Measurements from ENCODE around the gene NFE2.

Gene NFE2

GRCh38 chr12:54262403-54262925 is 38.4 kb downstream of the NFE2 start:
- TF ChIP-seq MAX (IDR thresholded peaks at IDR 0.05; ENCODE audit: low read depth, low read length): no peak
- TF ChIP-seq CTCF (IDR thresholded peaks at IDR 0.05; ENCODE audit: low read depth, low read length): no peak
- no peak for TF ChIP-seq POLR2A (IDR thresholded peaks at IDR 0.05; ENCODE audit: extremely low read depth, insufficient read length)
- no peak for TF ChIP-seq MYC (IDR thresholded peaks at IDR 0.05; ENCODE audit: low read depth, low read length)
- peak; percentile 58 for DNase-seq (ENCODE audit: low read depth)
- no peak overlapping the region for H3K4me3 ChIP-seq (ENCODE audit: low read depth, low read length)

- no peak for TF ChIP-seq MAX (IDR thresholded peaks at IDR 0.05; ENCODE audit: low read depth, low read length)
- TF ChIP-seq CTCF (IDR thresholded peaks at IDR 0.05; ENCODE audit: low read depth, low read length): no peak
- no peak for TF ChIP-seq POLR2A (IDR thresholded peaks at IDR 0.05; ENCODE audit: extremely low read depth, insufficient read length)
- no peak for TF ChIP-seq MYC (IDR thresholded peaks at IDR 0.05; ENCODE audit: low read depth, low read length)
These were observed 38.9 kb downstream of the NFE2 start for GRCh38 chr12:54261815-54262402.

GRCh38 chr12:54259194-54260011 is 41.4 kb downstream of the NFE2 start:
- no peak overlapping the region for H3K4me3 ChIP-seq (ENCODE audit: low read depth, low read length)
- TF ChIP-seq CTCF (IDR thresholded peaks at IDR 0.05; ENCODE audit: low read depth, low read length) (no peak), MAX (IDR thresholded peaks at IDR 0.05; ENCODE audit: low read depth, low read length) (no peak), MYC (IDR thresholded peaks at IDR 0.05; ENCODE audit: low read depth, low read length) (no peak), POLR2A (IDR thresholded peaks at IDR 0.05; ENCODE audit: extremely low read depth, insufficient read length) (no peak)
- peak; percentile 24 for DNase-seq (ENCODE audit: low read depth)

More at GRCh38 chr12:54261815-54262402, 38.9 kb downstream of the NFE2 start:
- DNase-seq (ENCODE audit: low read depth): peak; percentile 42
- H3K4me3 ChIP-seq (ENCODE audit: low read depth, low read length): no peak overlapping the region

- TF ChIP-seq POLR2A (IDR thresholded peaks at IDR 0.05; ENCODE audit: extremely low read depth, insufficient read length) (no peak), CTCF (IDR thresholded peaks at IDR 0.05; ENCODE audit: low read depth, low read length) (no peak), MAX (IDR thresholded peaks at IDR 0.05; ENCODE audit: low read depth, low read length) (no peak)
- no peak for DNase-seq (ENCODE audit: low read depth)
- no peak overlapping the region for H3K4me3 ChIP-seq (ENCODE audit: low read depth, low read length)
These were observed 42.6 kb downstream of the NFE2 start for GRCh38 chr12:54258201-54258681.

- H3K4me3 ChIP-seq (ENCODE audit: low read depth, low read length): no peak overlapping the region
- TF ChIP-seq MAX (IDR thresholded peaks at IDR 0.05; ENCODE audit: low read depth, low read length): no peak
- DNase-seq (ENCODE audit: low read depth): no peak
These were observed 43.5 kb downstream of the NFE2 start for GRCh38 chr12:54257332-54257731.

- DNase-seq (ENCODE audit: low read depth): no peak
- TF ChIP-seq CTCF (IDR thresholded peaks at IDR 0.05; ENCODE audit: low read depth, low read length) (no peak), POLR2A (IDR thresholded peaks at IDR 0.05; ENCODE audit: extremely low read depth, insufficient read length) (no peak), MAX (IDR thresholded peaks at IDR 0.05; ENCODE audit: low read depth, low read length) (no peak), MYC (IDR thresholded peaks at IDR 0.05; ENCODE audit: low read depth, low read length) (no peak)
- no peak overlapping the region for H3K4me3 ChIP-seq (ENCODE audit: low read depth, low read length)
These were observed 47.6 kb downstream of the NFE2 start for GRCh38 chr12:54253240-54253639.

Data from NB4 (cell line).